Breast epithelium (tissue), 4 donors: Measurements from ENCODE around the gene FBXO47. TPM values are rescaled to one million over a fixed set of nuclear protein-coding genes. Genes with fewer than 3 reads are reported as not detected.
"Not testable (repeated sequence)": the region's sequence is repeated elsewhere in the genome, so short reads cannot be mapped to it uniquely, and the experiment has no call there.

Experiments used
- DNase-seq, 2 donors: peaks; one replicate each; pipeline ENCODE4 v3.0.0-alpha.2; 2019; ENCODE audit warnings: low spot score in 2 of 2
- H3K27ac ChIP-seq, 2 donors: fragments of 200-600 bp; sonication (generic) in 1 of 2; one replicate each; pipeline ENCODE4 v1.5.1; 2016 to 2019; ENCODE audit warnings: mild to moderate bottlenecking in 1 of 2
- H3K27me3 ChIP-seq, 2 donors: fragments of 200-600 bp; sonication (generic) in 1 of 2; one replicate each; pipeline versions ENCODE4 v1.5.1 to v1.6.0; 2017 to 2019; ENCODE audit warnings: control low read depth in 1 of 2, mild to moderate bottlenecking in 1 of 2
- H3K36me3 ChIP-seq: fragments of 200-600 bp; one replicate; pipeline ENCODE4 v1.5.1; 2019
- H3K4me1 ChIP-seq, 2 donors: fragments of 200-600 bp; sonication (generic); one replicate each; pipeline ENCODE4 v1.5.1; 2016 to 2019; ENCODE audit warnings: control low read depth in 1 of 2
- H3K4me3 ChIP-seq, 3 donors: fragments of 200-600 bp; sonication (generic); 1 replicate in 2 of 3; 2 replicates in 1 of 3; pipeline ENCODE4 v1.5.1; 2016 to 2019; ENCODE audit warnings: mild to moderate bottlenecking in 3 of 3, moderate library complexity in 2 of 3
- H3K9me3 ChIP-seq, 2 donors: fragments of 200-600 bp; sonication (generic) in 1 of 2; one replicate each; pipeline ENCODE4 v1.5.1; 2016 to 2019; ENCODE audit warnings: control low read depth in 1 of 2
- POLR2A ChIP-seq: fragments of 450-650 bp; IDR thresholded peaks from one replicate; pipeline ENCODE4 v1.6.1; 2016; ENCODE audit warnings: antibody characterized with exemption, mild to moderate bottlenecking, moderate library complexity
- POLR2AphosphoS5 ChIP-seq, 3 donors: sonication (generic); formaldehyde crosslinking; IDR thresholded peaks; one replicate each; pipeline ENCODE4 v1.6.1; 2017; ENCODE audit warnings: antibody characterized with exemption in 3 of 3
- intact Hi-C: fragments of 100-400 bp; cut with DNase I; formaldehyde crosslinking; loops from one replicate; pipeline ENCODE4 v1.15.1; 2023; ENCODE audit warnings: low total_unique reads
- total RNA-seq, 3 donors: library from RNA; depleted of rRNA; stranded (reverse); fragments of >200 nt; gene quantifications; one replicate each; pipeline ENCODE4 v1.1.0, GENCODE V29; 2016
- TF ChIP-seq, protein P1 (sequence below), 3 donors: fragments of 450-650 bp; IDR thresholded peaks; one replicate each; pipeline ENCODE4 v1.5.1; 2016 to 2017; ENCODE audit warnings: antibody characterized with exemption in 3 of 3, mild to moderate bottlenecking in 3 of 3, moderate library complexity in 3 of 3

FBXO47 gene
- total RNA-seq, 3 donors from 2014 or later, result not detected

DNA sequence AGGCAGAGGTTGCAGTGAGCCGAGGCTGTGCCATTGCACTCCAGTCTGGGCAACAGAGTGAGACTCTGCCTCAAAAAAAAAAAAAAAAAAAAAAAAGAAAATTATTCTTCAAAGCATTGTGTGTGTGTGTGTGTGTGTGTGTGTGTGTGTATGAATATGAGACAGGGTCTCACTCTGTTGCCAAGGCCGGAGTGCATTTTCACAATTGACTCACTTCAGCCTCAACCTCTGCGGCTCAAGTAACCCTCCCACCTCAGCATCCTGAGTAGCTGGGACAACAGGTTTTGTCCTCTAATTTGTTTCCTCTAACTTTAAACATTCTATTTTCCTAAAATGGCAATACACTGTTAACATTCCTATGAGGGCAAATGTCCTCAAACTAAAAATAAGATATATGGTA, 7.7 kb downstream of the FBXO47 start:
- H3K9me3 ChIP-seq, result no peaks in the 10 kb centered on the region
- intact Hi-C loops, result no loop called here
- DNase-seq, result no peak
- H3K36me3 ChIP-seq, result no peaks in the 10 kb centered on the region
- H3K27me3 ChIP-seq, result no peaks in the 10 kb centered on the region
- TF ChIP-seq, protein P1, sequence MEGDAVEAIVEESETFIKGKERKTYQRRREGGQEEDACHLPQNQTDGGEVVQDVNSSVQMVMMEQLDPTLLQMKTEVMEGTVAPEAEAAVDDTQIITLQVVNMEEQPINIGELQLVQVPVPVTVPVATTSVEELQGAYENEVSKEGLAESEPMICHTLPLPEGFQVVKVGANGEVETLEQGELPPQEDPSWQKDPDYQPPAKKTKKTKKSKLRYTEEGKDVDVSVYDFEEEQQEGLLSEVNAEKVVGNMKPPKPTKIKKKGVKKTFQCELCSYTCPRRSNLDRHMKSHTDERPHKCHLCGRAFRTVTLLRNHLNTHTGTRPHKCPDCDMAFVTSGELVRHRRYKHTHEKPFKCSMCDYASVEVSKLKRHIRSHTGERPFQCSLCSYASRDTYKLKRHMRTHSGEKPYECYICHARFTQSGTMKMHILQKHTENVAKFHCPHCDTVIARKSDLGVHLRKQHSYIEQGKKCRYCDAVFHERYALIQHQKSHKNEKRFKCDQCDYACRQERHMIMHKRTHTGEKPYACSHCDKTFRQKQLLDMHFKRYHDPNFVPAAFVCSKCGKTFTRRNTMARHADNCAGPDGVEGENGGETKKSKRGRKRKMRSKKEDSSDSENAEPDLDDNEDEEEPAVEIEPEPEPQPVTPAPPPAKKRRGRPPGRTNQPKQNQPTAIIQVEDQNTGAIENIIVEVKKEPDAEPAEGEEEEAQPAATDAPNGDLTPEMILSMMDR (IDR thresholded peaks at IDR 0.05), result no peak
- no peak for TF ChIP-seq POLR2AphosphoS5 (IDR thresholded peaks at IDR 0.05)
- TF ChIP-seq POLR2A, result no peak
- no peak overlapping the region for H3K27ac ChIP-seq
- H3K4me3 ChIP-seq, result no peak overlapping the region
- no peaks in the 10 kb centered on the region for H3K4me1 ChIP-seq

DNA sequence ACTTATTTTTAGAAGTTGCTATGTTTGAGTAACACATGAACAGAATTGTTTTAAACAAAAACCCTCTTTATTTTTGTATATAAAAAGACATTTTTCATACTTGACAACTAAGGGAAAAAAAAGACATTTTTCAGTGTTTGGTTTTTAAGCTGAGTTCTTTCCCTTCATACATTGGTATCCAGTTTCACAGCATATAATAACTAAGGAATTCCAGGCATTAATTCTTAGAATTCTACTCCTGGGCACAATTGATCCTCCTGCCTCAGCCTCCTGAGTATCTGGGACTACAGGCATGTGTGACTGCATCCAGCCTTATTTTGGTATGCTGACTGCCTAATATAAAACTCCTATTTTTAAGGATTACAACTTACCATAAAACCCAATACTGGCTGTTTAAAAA, 8.4 kb downstream of the FBXO47 start:
- Histone ChIP-seq H3K4me1 (no peaks in the 10 kb centered on the region), H3K9me3 (no peaks in the 10 kb centered on the region), H3K4me3 (no peak overlapping the region), H3K27ac (no peak overlapping the region), H3K36me3 (no peaks in the 10 kb centered on the region), H3K27me3 (no peaks in the 10 kb centered on the region)
- intact Hi-C loops, result no loop called here
- DNase-seq, result no peak
- TF ChIP-seq POLR2A (no peak), POLR2AphosphoS5 (IDR thresholded peaks at IDR 0.05) (no peak)
- TF ChIP-seq, protein P1 (IDR thresholded peaks at IDR 0.05), result no peak

DNA sequence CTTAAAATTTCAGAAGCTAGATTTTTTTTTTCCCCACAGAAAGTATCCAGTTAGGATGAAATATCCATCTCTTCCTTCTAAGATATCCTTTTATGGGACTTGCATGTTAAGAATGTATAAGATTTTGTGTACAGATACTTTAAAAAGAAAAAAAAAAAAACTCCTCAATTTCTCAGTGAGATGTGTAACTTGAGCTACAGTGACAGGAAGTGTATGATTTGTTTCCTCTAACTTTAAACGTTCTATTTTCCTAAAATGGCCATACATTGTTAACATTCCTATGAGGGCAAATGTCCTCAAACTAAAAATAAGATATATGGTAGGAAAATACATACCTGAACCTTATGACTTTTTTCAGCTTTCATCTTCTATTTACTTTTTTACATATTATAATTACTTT, 8.9 kb downstream of the FBXO47 start:
- Histone ChIP-seq H3K27ac (no peak overlapping the region), H3K9me3 (no peaks in the 10 kb centered on the region), H3K36me3 (no peaks in the 10 kb centered on the region), H3K27me3 (no peaks in the 10 kb centered on the region), H3K4me3 (no peak overlapping the region), H3K4me1 (no peaks in the 10 kb centered on the region)
- TF ChIP-seq POLR2A (no peak), POLR2AphosphoS5 (IDR thresholded peaks at IDR 0.05) (no peak)
- TF ChIP-seq, protein P1 (IDR thresholded peaks at IDR 0.05), result no peak
- intact Hi-C loops, result no loop called here
- DNase-seq, result no peak

DNA sequence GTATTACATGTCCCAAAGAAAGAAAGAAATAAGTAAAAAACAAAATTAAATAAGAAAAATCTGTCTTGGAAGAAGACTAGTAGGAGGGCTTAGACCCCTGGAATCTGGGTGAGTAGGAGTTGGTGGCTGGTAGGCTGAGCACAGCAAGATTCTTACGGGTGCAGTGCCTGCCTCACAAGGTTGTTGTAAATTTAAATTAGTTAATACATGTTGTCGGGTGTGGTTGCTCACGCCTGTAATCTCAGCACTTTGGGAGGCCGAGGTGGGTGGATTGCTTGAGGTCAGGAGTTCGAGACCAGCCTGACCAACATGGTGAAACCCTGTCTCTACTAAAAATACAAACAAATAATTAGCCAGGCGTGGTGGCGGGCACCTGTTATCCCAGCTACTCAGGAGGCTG, 13.4 kb downstream of the FBXO47 start:
- intact Hi-C loops, H3K4me3 ChIP-seq, H3K9me3 ChIP-seq, H3K36me3 ChIP-seq, H3K4me1 ChIP-seq, DNase-seq, H3K27me3 ChIP-seq, H3K27ac ChIP-seq: not testable (repeated sequence)

DNA sequence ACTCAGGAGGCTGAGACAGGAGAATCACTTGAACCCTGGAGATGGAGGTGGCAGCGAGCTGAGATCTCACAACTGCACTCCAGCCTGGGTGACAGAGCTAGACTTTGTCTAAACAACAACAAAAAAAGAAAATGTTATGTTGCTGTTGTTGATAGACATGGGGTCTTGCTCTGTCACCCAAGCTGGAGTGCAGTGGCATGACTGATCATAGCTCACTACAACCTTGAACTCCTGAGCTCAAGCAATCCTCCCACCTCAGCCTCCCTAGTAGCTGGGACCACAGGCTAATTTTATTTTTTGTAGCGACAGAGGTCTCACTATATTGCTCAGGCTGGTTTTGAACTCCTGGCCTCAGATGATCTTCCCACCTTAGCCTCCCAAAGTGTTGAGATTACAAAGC, 20.0 kb downstream of the FBXO47 start:
- intact Hi-C loops, result no loop called here
- no peak for TF ChIP-seq POLR2AphosphoS5 (IDR thresholded peaks at IDR 0.05)
- TF ChIP-seq POLR2A, result no peak
- TF ChIP-seq, protein P1 (IDR thresholded peaks at IDR 0.05), result no peak
- Histone ChIP-seq H3K9me3 (no peaks in the 10 kb centered on the region), H3K4me3 (no peak overlapping the region), H3K27me3 (no peaks in the 10 kb centered on the region), H3K4me1 (no peaks in the 10 kb centered on the region), H3K27ac (no peak overlapping the region), H3K36me3 (no peaks in the 10 kb centered on the region)
- DNase-seq, result no peak

DNA sequence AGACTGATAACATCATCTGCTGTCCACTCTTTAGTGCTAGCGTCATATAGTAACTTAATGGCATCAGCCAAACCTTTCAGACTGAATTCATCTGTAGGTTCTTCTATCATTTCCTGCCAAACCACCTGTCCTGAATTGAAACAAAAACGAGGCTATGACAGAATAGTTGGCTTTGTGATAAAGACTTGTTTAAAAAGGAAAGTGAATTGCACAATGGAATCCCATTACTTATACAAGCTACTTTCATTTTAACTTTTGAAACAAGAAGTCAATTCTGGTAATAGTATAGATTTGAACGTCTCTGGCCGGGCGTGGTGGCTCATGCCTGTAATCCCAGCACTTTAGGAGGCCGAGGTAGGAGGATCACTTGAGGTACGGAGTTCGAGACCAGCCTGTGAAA, 23.6 kb downstream of the FBXO47 start:
- H3K4me3 ChIP-seq, result no peak overlapping the region
- H3K36me3 ChIP-seq, result no peaks in the 10 kb centered on the region
- no peak for DNase-seq
- no peaks in the 10 kb centered on the region for H3K9me3 ChIP-seq
- H3K27me3 ChIP-seq, result no peaks in the 10 kb centered on the region
- H3K4me1 ChIP-seq, result no peaks in the 10 kb centered on the region
- intact Hi-C loops, result no loop called here
- TF ChIP-seq POLR2A, result no peak
- TF ChIP-seq, protein P1 (IDR thresholded peaks at IDR 0.05), result no peak
- no peak for TF ChIP-seq POLR2AphosphoS5 (IDR thresholded peaks at IDR 0.05)
- H3K27ac ChIP-seq, result no peak overlapping the region
